Measurements from ENCODE around the gene KLK4.

DNA sequence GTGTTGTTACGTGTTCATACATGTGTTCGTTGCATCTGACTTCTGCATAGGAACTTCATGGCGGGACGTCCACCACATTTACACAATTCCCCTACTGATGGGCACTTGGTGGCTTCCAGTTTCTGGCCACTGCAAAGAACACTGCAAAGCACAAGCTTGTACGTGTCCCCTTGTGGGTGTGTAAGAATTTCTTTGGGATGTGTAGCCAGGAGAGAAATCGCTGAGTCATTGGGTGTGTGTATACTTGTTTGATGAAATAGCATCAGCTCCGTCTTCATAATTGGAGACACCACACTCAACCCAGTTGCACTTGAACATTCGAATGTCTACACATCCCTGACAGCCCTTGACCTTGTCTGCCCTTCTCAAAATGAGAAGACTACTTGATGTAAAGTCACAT, 22.4 kb upstream of the KLK4 start:
- TF ChIP-seq POLR2A (IDR thresholded peaks at IDR 0.05), result no peak
- TF ChIP-seq, protein P1, sequence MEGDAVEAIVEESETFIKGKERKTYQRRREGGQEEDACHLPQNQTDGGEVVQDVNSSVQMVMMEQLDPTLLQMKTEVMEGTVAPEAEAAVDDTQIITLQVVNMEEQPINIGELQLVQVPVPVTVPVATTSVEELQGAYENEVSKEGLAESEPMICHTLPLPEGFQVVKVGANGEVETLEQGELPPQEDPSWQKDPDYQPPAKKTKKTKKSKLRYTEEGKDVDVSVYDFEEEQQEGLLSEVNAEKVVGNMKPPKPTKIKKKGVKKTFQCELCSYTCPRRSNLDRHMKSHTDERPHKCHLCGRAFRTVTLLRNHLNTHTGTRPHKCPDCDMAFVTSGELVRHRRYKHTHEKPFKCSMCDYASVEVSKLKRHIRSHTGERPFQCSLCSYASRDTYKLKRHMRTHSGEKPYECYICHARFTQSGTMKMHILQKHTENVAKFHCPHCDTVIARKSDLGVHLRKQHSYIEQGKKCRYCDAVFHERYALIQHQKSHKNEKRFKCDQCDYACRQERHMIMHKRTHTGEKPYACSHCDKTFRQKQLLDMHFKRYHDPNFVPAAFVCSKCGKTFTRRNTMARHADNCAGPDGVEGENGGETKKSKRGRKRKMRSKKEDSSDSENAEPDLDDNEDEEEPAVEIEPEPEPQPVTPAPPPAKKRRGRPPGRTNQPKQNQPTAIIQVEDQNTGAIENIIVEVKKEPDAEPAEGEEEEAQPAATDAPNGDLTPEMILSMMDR (IDR thresholded peaks at IDR 0.05), result no peak

All from adrenal gland (tissue), 5 donors.